BLaER1 treated with 17β-estradiol and CSF1 and Interleukin-3, amounts not matched to agents 10 nM and 100 nM (cell line): ENCODE data around the gene MYO1A.
"Not testable (repeated sequence)": the region's sequence is repeated elsewhere in the genome, so short reads cannot be mapped to it uniquely, and the experiment has no call there.

Source experiments
- H3K27ac ChIP-seq, 11 experiments: shearing (Covaris generic); formaldehyde crosslinking; 2 replicates each; pipeline ENCODE4 v1.8.1; 2022
- H3K27me3 ChIP-seq, 11 experiments: shearing (Covaris generic); formaldehyde crosslinking; 2 replicates each; pipeline ENCODE4 v1.8.1; 2022
- H3K36me3 ChIP-seq, 11 experiments: shearing (Covaris generic); formaldehyde crosslinking; 2 replicates each; pipeline ENCODE4 v1.8.1; 2022
- H3K4me1 ChIP-seq, 10 experiments: shearing (Covaris generic); formaldehyde crosslinking; 2 replicates each; pipeline ENCODE4 v1.8.1; 2022
- H3K4me2 ChIP-seq, 11 experiments: shearing (Covaris generic); formaldehyde crosslinking; 2 replicates each; pipeline ENCODE4 v1.8.1; 2022
- H3K4me3 ChIP-seq, 10 experiments: shearing (Covaris generic); formaldehyde crosslinking; 2 replicates each; pipeline ENCODE4 v1.8.1; 2022
- H3K9ac ChIP-seq, 11 experiments: shearing (Covaris generic); formaldehyde crosslinking; 2 replicates each; pipeline ENCODE4 v1.8.1; 2022
- H3K9me3 ChIP-seq, 11 experiments: shearing (Covaris generic); formaldehyde crosslinking; replicated peaks in 1 of 11; 2 replicates each; pipeline ENCODE4 v1.8.1; 2022
- H4K20me1 ChIP-seq, 11 experiments: shearing (Covaris generic); formaldehyde crosslinking; 2 replicates each; pipeline ENCODE4 v1.8.1; 2022
- Cebpa-rat ChIP-seq, 11 experiments: shearing (Covaris generic); IDR thresholded peaks; 2 replicates each; pipeline ENCODE4 v1.8.1; 2022

Gene MYO1A

DNA sequence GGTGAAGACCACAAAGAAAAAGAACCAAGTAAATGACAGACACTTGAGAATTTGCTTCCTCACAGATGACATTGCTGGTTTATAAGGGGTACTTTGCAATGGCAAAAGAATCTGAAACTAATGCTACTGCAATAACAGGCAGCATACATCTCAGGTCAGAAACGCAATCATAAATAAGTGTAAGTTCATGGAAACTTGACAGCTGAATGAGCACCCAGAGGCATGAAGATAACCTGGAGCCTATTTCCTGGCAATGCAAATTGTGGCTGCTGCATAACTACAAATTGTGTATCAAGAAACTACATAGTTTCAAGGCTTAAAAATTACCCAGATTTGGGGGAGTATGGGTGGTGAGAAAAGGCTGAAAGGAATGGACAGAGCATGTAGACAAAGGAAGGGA, 8.5 kb upstream of the MYO1A start:
- peak overlapping the region in 1 of 11 experiments; percentile 5; a peak in 1 of 22 replicates for H3K9ac ChIP-seq
- peaks cover 0 to 10% (median 7%) of the 10 kb centered on the region in 11 experiments; a peak in 7 of 22 replicates for H3K9me3 ChIP-seq
- no peak overlapping the region for H3K4me2 ChIP-seq
- no peak overlapping the region for H3K4me3 ChIP-seq
- H3K27ac ChIP-seq = no peak overlapping the region
- no peak for TF ChIP-seq Cebpa-rat (IDR thresholded peaks at IDR 0.05)
- H4K20me1 ChIP-seq = no peaks in the 10 kb centered on the region; a peak in 1 of 22 replicates
- H3K4me1 ChIP-seq = peaks cover 0 to 38% (median 11%) of the 10 kb centered on the region in 10 experiments; a peak in 12 of 20 replicates
- H3K27me3 ChIP-seq = no peaks in the 10 kb centered on the region
- H3K36me3 ChIP-seq = peaks cover 36 to 96% (median 78%) of the 10 kb centered on the region in 11 experiments

DNA sequence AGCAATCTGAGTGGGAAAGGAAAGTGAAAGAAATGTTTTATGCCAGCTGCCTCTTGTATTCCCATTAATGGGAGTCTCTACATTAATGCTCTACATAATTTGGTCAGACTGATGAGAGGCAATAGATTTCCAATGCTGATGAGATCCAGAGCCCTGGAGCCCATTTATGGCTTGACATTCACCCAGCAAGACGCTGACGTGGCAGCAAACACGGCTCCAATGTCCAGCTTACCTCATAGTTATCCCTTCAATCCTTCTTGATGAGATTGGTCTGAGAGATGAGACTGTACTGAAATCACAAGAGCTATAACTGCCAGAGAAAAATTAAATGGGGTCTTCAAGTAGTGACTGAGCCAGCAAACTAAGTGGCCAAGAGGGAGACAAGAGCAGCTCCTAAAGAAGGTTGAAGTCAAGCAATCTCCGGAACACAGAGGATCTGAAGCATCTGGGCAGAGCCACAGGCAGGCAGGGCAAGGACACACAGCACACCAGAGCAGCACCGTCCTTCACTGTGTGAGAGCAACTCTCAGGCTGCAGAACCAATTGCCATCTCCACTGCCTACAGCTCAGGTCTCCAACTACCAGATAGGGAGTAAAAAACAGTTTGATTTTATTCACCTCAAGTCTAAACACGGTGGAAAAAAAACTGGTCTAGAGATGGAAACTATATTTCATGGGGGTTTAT, 7.3 kb upstream of the MYO1A start:
- H3K9me3 ChIP-seq = peaks cover 0 to 10% (median 7%) of the 10 kb centered on the region in 11 experiments; a peak in 7 of 22 replicates
- H3K4me2 ChIP-seq = peak overlapping the region in 4 of 11 experiments; percentile 8 to 81 (median 70); a peak in 5 of 22 replicates
- no peaks in the 10 kb centered on the region for H3K27me3 ChIP-seq
- H4K20me1 ChIP-seq = no peaks in the 10 kb centered on the region
- peaks cover 36 to 83% (median 68%) of the 10 kb centered on the region in 11 experiments for H3K36me3 ChIP-seq
- no peak overlapping the region for H3K4me3 ChIP-seq
- no peak for TF ChIP-seq Cebpa-rat (IDR thresholded peaks at IDR 0.05)
- H3K9ac ChIP-seq = no peak overlapping the region
- H3K27ac ChIP-seq = peak overlapping the region in 3 of 11 experiments; percentile 5 to 66 (median 59); a peak in 5 of 22 replicates
- H3K4me1 ChIP-seq = peaks cover 0 to 32% (median 10%) of the 10 kb centered on the region in 10 experiments; a peak in 12 of 20 replicates

DNA sequence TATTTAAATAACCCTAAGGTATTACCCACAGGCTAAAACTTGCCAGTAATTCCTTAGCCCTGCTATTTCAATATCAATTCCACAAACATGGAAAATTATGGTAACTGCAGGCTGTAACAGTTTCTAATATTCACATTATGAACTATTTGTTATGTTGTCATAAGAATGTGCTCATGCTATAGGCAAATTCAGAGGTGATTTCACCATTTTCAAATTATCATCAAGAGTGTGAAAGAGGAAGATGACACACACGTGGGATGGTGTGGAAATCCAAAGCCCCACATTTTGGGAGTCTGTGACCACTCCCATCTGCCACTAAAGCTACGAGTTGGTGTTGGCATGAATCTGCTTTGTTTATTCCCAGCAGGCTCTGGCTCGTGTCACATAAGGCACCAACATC, 5.9 kb upstream of the MYO1A start:
- peaks cover 0 to 32% (median 10%) of the 10 kb centered on the region in 10 experiments; a peak in 12 of 20 replicates for H3K4me1 ChIP-seq
- peak overlapping the region in 5 of 11 experiments; percentile 37 to 66 (median 58); a peak in 9 of 22 replicates for H3K27ac ChIP-seq
- H3K9ac ChIP-seq = peak overlapping the region in 1 of 11 experiments; percentile 34; a peak in 1 of 22 replicates
- peaks cover 36 to 71% (median 56%) of the 10 kb centered on the region in 11 experiments for H3K36me3 ChIP-seq
- no peaks in the 10 kb centered on the region for H3K27me3 ChIP-seq
- peak overlapping the region in 5 of 11 experiments; percentile 28 to 81 (median 69); a peak in 10 of 22 replicates for H3K4me2 ChIP-seq
- H3K9me3 ChIP-seq = peaks cover 0 to 10% (median 7%) of the 10 kb centered on the region in 11 experiments; a peak in 7 of 22 replicates
- no peak overlapping the region for H3K4me3 ChIP-seq
- H4K20me1 ChIP-seq = no peaks in the 10 kb centered on the region
- 0 out of 22 replicates have a peak, but pooled peaks of 1 of the 11 experiments have one; percentile 21 for TF ChIP-seq Cebpa-rat (IDR thresholded peaks at IDR 0.05)

DNA sequence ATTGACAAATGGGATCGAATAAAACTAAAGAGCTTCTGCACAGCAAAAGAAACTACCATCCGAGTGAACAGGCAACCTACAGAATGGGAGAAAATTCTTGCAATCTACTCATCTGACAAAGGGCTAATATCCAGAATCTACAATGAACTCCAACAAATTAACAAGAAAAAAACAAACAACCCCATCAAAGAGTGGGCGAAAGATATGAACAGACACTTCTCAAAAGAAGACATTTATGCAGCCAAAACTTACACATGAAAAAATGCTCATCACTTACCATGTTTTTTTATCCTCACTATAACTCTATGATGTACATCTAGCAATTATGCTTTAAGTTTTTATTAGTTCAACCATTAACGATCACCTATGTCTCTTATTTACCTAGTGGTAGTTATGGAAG, 4.0 kb upstream of the MYO1A start:
- Histone ChIP-seq H3K9me3 (peaks cover 0 to 10% (median 7%) of the 10 kb centered on the region in 11 experiments; a peak in 7 of 22 replicates), H3K36me3 (peaks cover 17 to 52% (median 37%) of the 10 kb centered on the region in 11 experiments), H3K4me1 (peaks cover 0 to 51% (median 18%) of the 10 kb centered on the region in 10 experiments; a peak in 13 of 20 replicates)
- not testable (repeated sequence) for H3K4me2 ChIP-seq, H3K27me3 ChIP-seq, H3K4me3 ChIP-seq, H3K9ac ChIP-seq, H4K20me1 ChIP-seq, H3K27ac ChIP-seq

DNA sequence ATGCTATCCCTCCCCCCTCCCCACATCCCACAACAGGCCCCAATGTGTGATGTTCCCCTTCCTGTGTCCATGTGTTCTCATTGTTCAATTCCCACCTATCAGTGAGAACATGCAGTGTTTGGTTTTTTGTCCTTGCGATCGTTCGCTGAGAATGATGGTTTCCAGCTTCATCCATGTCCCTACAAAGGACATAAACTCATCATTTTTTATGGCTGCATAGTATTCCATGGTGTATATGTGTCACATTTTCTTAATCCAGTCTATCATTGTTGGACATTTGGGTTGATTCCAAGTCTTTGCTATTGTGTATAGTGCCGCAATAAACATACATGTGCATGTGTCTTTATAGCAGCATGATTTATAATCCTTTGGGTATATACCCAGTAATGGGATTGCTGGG, 3.2 kb upstream of the MYO1A start:
- not testable (repeated sequence) for H3K4me3 ChIP-seq

DNA sequence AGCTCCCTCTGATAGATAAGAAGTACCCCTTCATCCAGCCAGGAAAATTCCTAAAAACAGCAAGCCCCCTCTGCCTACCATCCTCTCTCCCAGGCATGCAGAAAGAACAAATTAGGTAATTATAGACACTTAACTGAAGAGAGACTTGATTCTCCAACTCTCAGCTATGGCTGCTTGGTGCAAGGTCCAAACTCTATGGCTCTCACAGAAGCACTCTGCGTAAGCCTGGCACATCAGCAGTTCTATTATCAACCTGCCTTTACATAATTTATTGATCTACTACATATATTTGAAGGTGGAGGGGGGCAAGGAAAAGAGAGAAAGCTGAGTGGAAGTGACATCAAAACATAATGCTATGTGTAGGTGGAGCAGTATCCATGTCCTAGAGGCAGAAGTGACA, 1.1 kb upstream of the MYO1A start:
- Histone ChIP-seq H3K36me3 (peaks cover 0 to 23% (median 8%) of the 10 kb centered on the region in 11 experiments; a peak in 14 of 22 replicates), H3K4me3 (no peak overlapping the region), H3K9me3 (peaks cover 0 to 10% (median 7%) of the 10 kb centered on the region in 11 experiments; a peak in 7 of 22 replicates), H4K20me1 (no peaks in the 10 kb centered on the region; a peak in 1 of 22 replicates), H3K27me3 (no peaks in the 10 kb centered on the region), H3K27ac (no peak overlapping the region), H3K9ac (no peak overlapping the region), H3K4me2 (no peak overlapping the region), H3K4me1 (peaks cover 9 to 63% (median 42%) of the 10 kb centered on the region in 10 experiments; a peak in 18 of 20 replicates)
- no peak for TF ChIP-seq Cebpa-rat (IDR thresholded peaks at IDR 0.05)

More for the DNA sequence above, 3.2 kb upstream of the MYO1A start:
- not testable (repeated sequence) for H3K27ac ChIP-seq, H3K27me3 ChIP-seq, H3K4me2 ChIP-seq, H4K20me1 ChIP-seq, H3K9ac ChIP-seq
- peaks cover 9 to 45% (median 29%) of the 10 kb centered on the region in 11 experiments; a peak in 21 of 22 replicates for H3K36me3 ChIP-seq
- H3K9me3 ChIP-seq = peaks cover 0 to 10% (median 7%) of the 10 kb centered on the region in 11 experiments; a peak in 7 of 22 replicates
- H3K4me1 ChIP-seq = peaks cover 0 to 58% (median 26%) of the 10 kb centered on the region in 10 experiments; a peak in 14 of 20 replicates

DNA sequence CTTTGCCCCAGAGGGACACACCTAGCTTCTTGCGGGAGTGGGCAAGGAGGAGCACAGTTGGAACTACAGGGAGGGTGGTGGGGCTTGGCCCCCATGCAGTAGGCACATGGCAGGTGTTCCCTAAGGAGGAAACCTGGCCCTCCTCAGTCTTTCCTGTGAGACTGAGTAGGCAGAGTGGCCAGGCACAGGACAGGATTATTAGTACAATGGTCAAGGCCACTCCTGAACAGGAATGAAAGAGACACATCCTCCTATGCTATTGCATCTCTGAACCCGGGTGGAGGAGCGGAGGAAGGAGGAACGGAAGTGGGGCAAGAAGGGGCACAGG, 846 bp downstream of the MYO1A start:
- Histone ChIP-seq H3K36me3 (peaks cover 0 to 4% (median under 1%) of the 10 kb centered on the region in 11 experiments; a peak in 5 of 22 replicates), H3K9ac (no peak overlapping the region), H3K4me2 (peak overlapping the region in 7 of 11 experiments; percentile 14 to 95 (median 93); a peak in 12 of 22 replicates), H3K27ac (peak overlapping the region in 3 of 11 experiments; percentile 70 to 81 (median 80); a peak in 5 of 22 replicates), H3K27me3 (no peaks in the 10 kb centered on the region), H3K4me1 (peaks cover 9 to 57% (median 40%) of the 10 kb centered on the region in 10 experiments; a peak in 18 of 20 replicates), H3K4me3 (no peak overlapping the region), H3K9me3 (peaks cover 0 to 4% (median 2%) of the 10 kb centered on the region in 11 experiments; a peak in 4 of 22 replicates), H4K20me1 (no peaks in the 10 kb centered on the region; a peak in 1 of 22 replicates)
- TF ChIP-seq Cebpa-rat (IDR thresholded peaks at IDR 0.05) = no peak

DNA sequence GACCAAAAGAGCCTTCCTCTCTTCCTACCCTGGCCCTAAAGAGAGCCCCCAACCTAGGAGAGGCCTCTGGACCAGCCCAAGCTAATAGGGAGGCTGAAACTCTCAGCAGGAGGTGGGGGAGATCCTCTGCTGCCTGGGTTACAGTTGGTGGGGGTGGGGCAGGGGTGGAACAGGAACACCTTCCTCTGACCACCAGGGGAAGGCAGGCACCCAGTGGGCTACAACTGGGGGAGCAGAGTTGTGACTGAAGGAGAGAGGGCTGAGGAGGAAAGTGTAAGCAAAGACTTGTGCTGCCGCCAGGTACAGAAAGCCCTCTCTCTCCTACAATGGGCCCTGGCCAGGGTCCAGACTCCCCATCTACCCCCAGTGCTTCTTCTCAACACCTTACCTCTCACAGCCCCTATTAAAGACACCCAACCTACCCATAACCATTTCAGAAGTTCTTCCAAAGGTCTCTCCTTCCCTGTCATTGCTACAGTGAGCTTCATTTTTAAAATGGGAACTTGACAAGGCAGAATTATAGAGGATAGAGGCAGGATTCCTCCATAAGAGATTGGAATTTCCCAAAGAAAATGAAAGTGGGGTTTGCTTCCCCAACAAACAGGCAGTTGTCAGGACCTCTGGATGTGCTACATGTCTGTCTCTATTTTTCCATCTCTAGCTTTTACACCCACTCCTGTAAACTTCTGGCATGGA, 1.4 kb downstream of the MYO1A start:
- Histone ChIP-seq H3K27ac (peak overlapping the region in 8 of 11 experiments; percentile 28 to 81 (median 62); a peak in 14 of 22 replicates), H3K4me3 (no peak overlapping the region), H3K9me3 (no peaks in the 10 kb centered on the region), H3K36me3 (no peaks in the 10 kb centered on the region), H3K4me2 (peak overlapping the region in 8 of 11 experiments; percentile 57 to 95 (median 92); a peak in 15 of 22 replicates), H4K20me1 (no peaks in the 10 kb centered on the region; a peak in 1 of 22 replicates), H3K4me1 (peaks cover 9 to 57% (median 40%) of the 10 kb centered on the region in 10 experiments; a peak in 18 of 20 replicates), H3K27me3 (no peaks in the 10 kb centered on the region), H3K9ac (peak overlapping the region in 2 of 11 experiments; percentile 38 to 58; a peak in 2 of 22 replicates)
- no peak for TF ChIP-seq Cebpa-rat (IDR thresholded peaks at IDR 0.05)
